ENCODE measurements around the gene MAN1A2. TPM values are rescaled to one million over a fixed set of nuclear protein-coding genes. Genes with fewer than 3 reads are reported as not detected.

MAN1A2 gene
- total RNA-seq, 6 experiments from 2014 or later: 24.6 to 39.2 (median 31.2) TPM

- 0% methylated on average over 15 of the region's 75 CpGs for WGBS (ENCODE audit: insufficient coverage, low coverage, low lambda C conversion rate, missing lambda C conversion rate)
- peak; percentile 74 to 84 (median 81) for ATAC-seq
- peak; percentile 90 to 91 (median 91) for DNase-seq
- no peaks in the 10 kb centered on the region for H3K27me3 ChIP-seq
- intact Hi-C loops (cut with DNase I): no loop called here
- H3K4me3 ChIP-seq: peak overlapping the region; percentile 65 to 85 (median 70)
- no peaks in the 10 kb centered on the region for H3K36me3 ChIP-seq
- no peak for TF ChIP-seq CTCF (IDR thresholded peaks at IDR 0.05)
- no peak for TF ChIP-seq POLR2A (IDR thresholded peaks at IDR 0.05)
- H3K4me1 ChIP-seq: peaks cover 0 to 17% (median 4%) of the 10 kb centered on the region in 4 donors
- peak overlapping the region; percentile 90 to 98 (median 97) for H3K27ac ChIP-seq
- no peaks in the 10 kb centered on the region for H3K9me3 ChIP-seq
Measured at GRCh38 chr1:117366177-117367045, 838 bp upstream of the MAN1A2 start.

DNA sequence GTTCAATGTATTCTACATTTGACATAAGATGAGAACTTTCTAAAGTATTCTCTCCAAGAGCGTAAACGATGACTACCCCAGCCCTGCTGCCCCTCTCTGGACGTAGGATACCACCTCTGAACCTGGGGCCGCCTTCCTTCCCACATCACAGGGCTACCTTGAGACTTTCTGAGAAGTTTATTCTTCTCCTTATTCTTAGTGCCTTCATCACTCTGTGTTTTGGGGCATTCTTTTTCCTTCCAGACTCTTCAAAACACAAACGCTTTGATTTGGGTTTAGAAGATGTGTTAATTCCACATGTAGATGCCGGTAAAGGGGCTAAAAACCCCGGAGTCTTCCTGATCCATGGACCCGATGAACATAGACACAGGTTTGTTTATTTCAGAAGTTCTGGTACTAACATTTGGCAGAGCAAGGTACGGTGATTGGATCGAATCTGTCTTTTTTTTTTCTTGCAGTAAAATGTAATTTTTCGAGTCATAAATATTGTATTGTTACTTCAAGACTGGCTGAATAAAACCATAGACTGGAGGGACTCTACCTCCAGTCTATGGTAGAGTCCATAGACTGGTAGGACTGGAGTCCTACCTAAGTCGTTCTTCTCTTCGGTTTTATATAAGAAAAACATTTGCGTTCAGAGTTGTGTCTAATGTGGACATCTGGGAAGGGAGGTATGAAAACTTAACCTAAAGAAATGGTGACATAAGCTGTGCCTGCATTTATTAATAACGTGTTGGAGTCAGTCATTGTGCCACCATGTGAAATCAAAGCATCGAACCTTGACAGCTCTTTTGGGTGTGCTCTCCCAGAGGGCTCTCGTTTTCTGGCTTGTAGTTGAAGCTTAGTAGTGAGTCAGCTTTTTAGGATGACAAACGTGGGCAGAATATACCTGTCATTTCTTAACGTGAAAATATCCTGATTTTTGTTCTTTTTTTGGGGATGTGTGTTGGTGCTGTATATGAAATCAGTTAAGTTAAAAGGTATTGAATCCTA is 1.2 kb downstream of the MAN1A2 start:
- Histone ChIP-seq H3K9me3 (no peaks in the 10 kb centered on the region), H3K4me3 (peak overlapping the region; percentile 65 to 85 (median 70)), H3K4me1 (peaks cover 0 to 30% (median 10%) of the 10 kb centered on the region in 4 donors), H3K27me3 (no peaks in the 10 kb centered on the region), H3K36me3 (no peaks in the 10 kb centered on the region), H3K27ac (peak overlapping the region; percentile 90 to 98 (median 97))
- ATAC-seq: peak in 2 of 4 donors; percentile 5 to 30
- DNase-seq: no peak
- 2% methylated on average over 19 of the region's 19 CpGs for WGBS (ENCODE audit: insufficient coverage, low coverage, low lambda C conversion rate, missing lambda C conversion rate)
- no peak for TF ChIP-seq CTCF (IDR thresholded peaks at IDR 0.05)
- TF ChIP-seq POLR2A (IDR thresholded peaks at IDR 0.05): peak; percentile 32
- intact Hi-C loops (cut with DNase I): no loop called here

DNA sequence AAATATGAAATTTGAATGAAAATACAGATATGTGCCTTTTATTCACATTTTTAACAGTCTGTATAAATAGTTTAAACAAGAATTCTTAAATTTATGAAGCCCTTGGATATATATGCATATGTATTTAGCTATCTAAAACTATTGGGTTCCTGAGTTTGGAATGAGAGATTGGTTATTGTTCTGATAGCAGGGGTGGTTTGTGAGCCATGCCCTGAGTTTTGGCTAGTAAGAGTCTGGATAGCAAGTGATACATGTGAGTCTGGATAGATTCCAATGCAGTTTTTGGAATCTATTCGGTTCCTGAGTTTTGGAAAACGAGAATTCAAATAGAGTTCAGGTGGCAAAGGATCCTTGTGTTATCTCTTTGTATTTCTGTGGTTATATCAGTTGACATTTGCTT is 2.8 kb downstream of the MAN1A2 start:
- no peaks in the 10 kb centered on the region for H3K36me3 ChIP-seq
- ATAC-seq: no peak
- 6% methylated on average over 2 of the region's 2 CpGs for WGBS (ENCODE audit: insufficient coverage, low coverage, low lambda C conversion rate, missing lambda C conversion rate)
- H3K27ac ChIP-seq: peak overlapping the region in 1 of 3 donors; percentile 98
- H3K4me3 ChIP-seq: peak overlapping the region in 2 of 3 donors; percentile 65 to 85
- no peak for DNase-seq
- TF ChIP-seq CTCF (IDR thresholded peaks at IDR 0.05) (no peak), POLR2A (IDR thresholded peaks at IDR 0.05) (no peak)
- H3K27me3 ChIP-seq: no peaks in the 10 kb centered on the region
- intact Hi-C loops (cut with DNase I): no loop called here
- H3K9me3 ChIP-seq: no peaks in the 10 kb centered on the region
- peaks cover 0 to 29% (median 10%) of the 10 kb centered on the region in 4 donors for H3K4me1 ChIP-seq

- intact Hi-C loops (cut with DNase I): no loop called here
- H3K9me3 ChIP-seq: no peaks in the 10 kb centered on the region
- H3K4me1 ChIP-seq: peaks cover 0 to 30% (median 10%) of the 10 kb centered on the region in 4 donors
- H3K27ac ChIP-seq: peak overlapping the region in 2 of 3 donors; percentile 8 to 98
- peak overlapping the region in 2 of 3 donors; percentile 65 to 85 for H3K4me3 ChIP-seq
- H3K36me3 ChIP-seq: no peaks in the 10 kb centered on the region
- no peaks in the 10 kb centered on the region for H3K27me3 ChIP-seq
- ATAC-seq: no peak
- DNase-seq: no peak
- TF ChIP-seq POLR2A (IDR thresholded peaks at IDR 0.05) (no peak), CTCF (IDR thresholded peaks at IDR 0.05) (no peak)
Measured at GRCh38 chr1:117370509-117370908, 3.3 kb downstream of the MAN1A2 start.
